ENCODE measurements around the gene PDXK.

DNA sequence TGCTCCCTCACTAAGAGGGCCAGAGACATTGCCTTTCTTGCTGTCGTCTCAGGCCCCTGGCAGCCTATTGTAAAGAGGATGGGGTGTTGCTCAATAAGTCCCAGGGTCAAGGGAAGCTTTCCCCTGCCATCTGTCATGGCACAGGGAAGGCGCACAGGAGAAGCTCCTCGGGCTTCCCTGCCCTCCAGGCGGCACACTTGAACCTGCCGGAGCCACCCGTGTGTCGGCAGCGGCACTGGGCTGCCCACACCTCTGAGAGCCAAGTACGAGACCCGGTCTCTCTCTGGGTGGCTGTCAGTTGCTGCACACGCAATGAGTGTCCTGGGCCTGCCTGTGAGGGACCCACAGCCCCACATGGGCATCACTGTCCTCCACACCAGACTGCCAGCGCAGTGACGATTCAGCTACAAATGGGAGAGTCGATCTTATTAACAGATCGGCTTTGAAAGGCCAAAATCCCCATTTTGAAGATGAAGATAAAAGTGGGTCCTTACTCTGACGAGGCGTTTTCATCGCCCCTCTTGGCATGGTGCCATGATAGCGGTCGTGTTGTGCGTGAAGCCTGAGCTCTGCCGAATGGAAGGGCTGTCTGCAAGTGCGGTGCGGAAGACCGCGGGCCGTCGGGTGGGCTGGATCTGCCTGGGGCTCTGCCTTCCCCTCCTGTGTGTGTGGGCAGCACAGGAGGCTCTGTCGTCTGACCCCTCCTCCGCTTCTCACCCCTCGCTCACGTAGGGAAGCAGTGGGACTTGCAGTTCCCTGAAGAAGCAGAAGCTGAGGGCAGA, 29.2 kb upstream of the PDXK start:
- TF ChIP-seq, protein P1, sequence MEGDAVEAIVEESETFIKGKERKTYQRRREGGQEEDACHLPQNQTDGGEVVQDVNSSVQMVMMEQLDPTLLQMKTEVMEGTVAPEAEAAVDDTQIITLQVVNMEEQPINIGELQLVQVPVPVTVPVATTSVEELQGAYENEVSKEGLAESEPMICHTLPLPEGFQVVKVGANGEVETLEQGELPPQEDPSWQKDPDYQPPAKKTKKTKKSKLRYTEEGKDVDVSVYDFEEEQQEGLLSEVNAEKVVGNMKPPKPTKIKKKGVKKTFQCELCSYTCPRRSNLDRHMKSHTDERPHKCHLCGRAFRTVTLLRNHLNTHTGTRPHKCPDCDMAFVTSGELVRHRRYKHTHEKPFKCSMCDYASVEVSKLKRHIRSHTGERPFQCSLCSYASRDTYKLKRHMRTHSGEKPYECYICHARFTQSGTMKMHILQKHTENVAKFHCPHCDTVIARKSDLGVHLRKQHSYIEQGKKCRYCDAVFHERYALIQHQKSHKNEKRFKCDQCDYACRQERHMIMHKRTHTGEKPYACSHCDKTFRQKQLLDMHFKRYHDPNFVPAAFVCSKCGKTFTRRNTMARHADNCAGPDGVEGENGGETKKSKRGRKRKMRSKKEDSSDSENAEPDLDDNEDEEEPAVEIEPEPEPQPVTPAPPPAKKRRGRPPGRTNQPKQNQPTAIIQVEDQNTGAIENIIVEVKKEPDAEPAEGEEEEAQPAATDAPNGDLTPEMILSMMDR (IDR thresholded peaks at IDR 0.05), result no peak
- no peak for TF ChIP-seq POLR2A (IDR thresholded peaks at IDR 0.05)
- no peak for TF ChIP-seq EP300 (IDR thresholded peaks at IDR 0.05)
- TF ChIP-seq POLR2AphosphoS5 (IDR thresholded peaks at IDR 0.05), result no peak

All from sigmoid colon (tissue), 4 donors.